ENCODE measurements around the gene TFR2.

Gene TFR2

DNA sequence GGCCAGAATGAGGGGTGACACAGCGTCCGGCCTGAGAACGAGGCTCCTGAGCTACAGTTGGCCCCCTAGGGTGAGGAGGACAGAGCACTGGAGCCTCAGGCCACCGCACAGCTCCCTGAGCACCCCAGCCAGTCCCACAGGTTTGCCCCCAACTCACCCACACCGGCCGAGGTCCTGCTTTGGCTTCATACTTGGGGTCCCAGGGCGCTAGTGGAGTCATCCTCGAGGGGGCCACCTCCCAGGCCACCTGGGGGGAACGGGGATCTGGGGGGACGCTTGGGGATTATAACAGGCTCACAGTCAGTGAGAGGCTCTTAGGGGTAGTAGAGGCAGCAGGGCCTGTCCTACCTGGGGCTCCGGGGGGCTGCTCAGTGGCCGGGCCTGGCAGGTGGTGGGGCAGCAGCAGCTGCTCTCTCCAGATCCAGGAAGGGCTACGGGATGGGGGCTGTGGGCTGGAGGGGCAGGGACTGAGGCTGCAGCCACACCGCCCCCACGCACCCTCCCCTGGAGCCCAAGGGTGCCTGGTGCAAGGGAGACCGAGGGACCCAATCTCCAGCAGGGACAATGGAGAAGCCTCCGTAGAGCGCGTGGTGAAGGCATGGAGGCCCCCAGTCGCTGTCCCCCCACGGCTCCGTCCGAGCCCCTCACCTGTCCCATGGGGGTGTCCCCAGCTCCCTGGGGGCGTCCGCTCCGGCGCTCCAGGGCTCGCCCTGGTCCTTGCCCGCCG lies 68.2 kb downstream of the TFR2 start:
- TF ChIP-seq, protein P1, sequence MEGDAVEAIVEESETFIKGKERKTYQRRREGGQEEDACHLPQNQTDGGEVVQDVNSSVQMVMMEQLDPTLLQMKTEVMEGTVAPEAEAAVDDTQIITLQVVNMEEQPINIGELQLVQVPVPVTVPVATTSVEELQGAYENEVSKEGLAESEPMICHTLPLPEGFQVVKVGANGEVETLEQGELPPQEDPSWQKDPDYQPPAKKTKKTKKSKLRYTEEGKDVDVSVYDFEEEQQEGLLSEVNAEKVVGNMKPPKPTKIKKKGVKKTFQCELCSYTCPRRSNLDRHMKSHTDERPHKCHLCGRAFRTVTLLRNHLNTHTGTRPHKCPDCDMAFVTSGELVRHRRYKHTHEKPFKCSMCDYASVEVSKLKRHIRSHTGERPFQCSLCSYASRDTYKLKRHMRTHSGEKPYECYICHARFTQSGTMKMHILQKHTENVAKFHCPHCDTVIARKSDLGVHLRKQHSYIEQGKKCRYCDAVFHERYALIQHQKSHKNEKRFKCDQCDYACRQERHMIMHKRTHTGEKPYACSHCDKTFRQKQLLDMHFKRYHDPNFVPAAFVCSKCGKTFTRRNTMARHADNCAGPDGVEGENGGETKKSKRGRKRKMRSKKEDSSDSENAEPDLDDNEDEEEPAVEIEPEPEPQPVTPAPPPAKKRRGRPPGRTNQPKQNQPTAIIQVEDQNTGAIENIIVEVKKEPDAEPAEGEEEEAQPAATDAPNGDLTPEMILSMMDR (IDR thresholded peaks at IDR 0.05; ENCODE audit: control insufficient read depth, extremely low read depth, insufficient read depth) = no peak
- H3K4me3 ChIP-seq (ENCODE audit: low read depth, low read length) = no peak overlapping the region
- DNase-seq (ENCODE audit: low read depth) = no peak

DNA sequence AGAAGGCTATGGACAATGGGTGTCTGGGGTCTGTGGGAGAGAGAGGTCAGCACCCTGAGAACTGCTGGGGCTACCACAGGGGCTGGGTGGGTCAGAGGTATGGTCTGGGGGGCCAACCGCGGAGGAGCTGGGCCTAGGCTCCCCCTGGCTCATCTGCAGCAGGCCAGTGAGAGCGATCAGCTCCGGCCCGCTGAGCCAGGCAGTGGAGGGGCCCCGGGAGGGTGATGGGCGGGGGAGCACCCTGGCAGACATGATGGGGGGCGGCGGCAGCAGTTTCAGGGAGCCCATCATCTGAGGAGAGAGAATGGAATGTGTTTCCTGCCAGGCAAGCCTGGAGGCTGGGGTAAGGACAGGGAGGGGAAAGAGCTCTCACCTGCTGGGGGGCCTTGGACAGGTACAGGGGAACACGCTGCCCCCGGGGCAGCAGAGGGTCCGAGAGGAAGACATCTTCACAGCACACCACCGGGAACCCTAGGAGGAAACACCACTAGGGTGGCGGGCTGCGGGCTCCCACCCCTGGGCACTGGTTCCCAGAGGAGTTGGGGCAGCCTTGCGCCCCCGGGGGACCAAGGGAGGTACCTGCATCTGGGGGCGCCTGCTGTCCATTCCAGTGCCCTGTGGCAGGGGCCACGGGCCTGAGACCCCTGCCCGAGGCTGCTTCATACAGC lies 68.9 kb downstream of the TFR2 start:
- H3K4me3 ChIP-seq (ENCODE audit: low read depth, low read length) = no peak overlapping the region
- no peak for DNase-seq (ENCODE audit: low read depth)
- TF ChIP-seq, protein P1 (IDR thresholded peaks at IDR 0.05; ENCODE audit: control insufficient read depth, extremely low read depth, insufficient read depth) = no peak

DNA sequence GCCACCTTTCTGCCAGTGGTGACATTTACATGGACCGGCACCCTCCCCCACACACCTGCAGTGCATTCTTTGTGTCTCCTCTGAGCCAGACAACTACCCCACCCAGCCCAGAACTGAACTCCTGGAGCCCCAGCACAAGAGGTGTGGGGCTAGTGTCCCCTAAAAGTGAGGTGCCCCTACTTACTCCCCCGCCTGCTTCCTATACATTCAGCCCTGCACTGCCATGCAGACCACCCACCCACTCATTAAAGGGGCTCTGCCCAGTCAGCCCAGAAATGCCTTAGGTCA lies 69.6 kb downstream of the TFR2 start:
- H3K4me3 ChIP-seq (ENCODE audit: low read depth, low read length) = no peak overlapping the region
- TF ChIP-seq, protein P1 (IDR thresholded peaks at IDR 0.05; ENCODE audit: control insufficient read depth, extremely low read depth, insufficient read depth) = no peak
- DNase-seq (ENCODE audit: low read depth) = no peak

DNA sequence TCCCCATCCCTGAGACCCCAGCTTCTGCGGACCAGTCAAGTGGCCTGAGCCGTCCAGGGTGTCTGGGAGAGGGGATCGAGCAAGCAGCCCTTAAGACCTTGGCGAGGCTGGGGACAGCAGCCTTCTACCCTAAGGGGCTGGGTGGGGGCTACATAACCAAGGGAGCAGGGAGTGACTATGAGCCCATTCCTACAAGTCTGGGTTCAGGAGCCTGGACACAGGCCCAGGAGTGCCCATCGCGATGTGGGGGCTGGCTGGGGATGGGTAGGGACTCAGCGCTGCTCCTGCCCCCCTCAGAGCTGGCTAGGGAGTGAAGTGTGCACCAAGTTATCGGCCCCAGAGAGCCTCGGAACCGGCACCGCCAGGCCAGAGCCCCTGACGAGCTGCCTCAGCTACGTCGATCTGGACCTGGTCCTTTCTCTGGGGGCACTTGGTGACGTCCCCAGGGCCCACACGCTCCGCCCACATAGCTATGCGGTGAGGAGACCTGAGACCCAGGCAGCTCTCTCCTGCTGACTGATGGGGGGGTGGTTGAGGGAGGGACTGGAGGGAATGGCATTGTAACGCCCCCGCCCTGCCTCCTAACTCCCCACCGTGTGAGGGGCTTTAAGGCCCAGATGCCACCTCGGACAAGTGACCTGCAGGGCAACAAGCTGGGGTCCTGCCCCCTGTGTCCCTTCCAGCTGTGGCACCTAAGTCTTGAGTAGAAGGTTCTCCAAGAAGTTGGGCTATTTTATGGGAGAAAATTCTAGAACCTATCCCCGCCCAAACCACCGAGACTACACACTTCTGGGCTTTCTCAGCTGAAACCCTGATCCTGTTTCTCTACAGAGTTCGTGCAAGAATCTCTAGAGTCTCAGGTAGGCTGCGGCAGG lies 70.2 kb downstream of the TFR2 start:
- TF ChIP-seq, protein P1 (IDR thresholded peaks at IDR 0.05; ENCODE audit: control insufficient read depth, extremely low read depth, insufficient read depth) = no peak
- no peak for DNase-seq (ENCODE audit: low read depth)
- no peak overlapping the region for H3K4me3 ChIP-seq (ENCODE audit: low read depth, low read length)

Data from LNCaP clone FGC (cell line).